ENCODE results near the gene SEMA3F. TPM values are rescaled to one million over a fixed set of nuclear protein-coding genes. Genes with fewer than 3 reads are reported as not detected.

The SEMA3F gene
- total RNA-seq, 5 donors from 2014 or later (not counting 1 experiment from before 2014, with no cell fraction given): 0.32 to 0.46 (median 0.36) TPM; not detected in 1

- DNase-seq (peak in 2 of 35 experiments; percentile 16 to 19), ATAC-seq (replicated peaks in 1 of 4) (no peak)
- Histone ChIP-seq H3K4me3 (ENCODE audit: control insufficient read depth in 1 of 2, extremely low read depth in 1 of 2, low read length in 1 of 2) (peak overlapping the region; percentile 98 to 99), H3K9me3 (no peaks in the 10 kb centered on the region), H3K27ac (ENCODE audit: low read length) (peak overlapping the region; percentile 82), H3K36me3 (ENCODE audit: control insufficient read depth in 2 of 2, extremely low read depth in 1 of 2, insufficient read depth in 1 of 2, low read length in 1 of 2) (peaks cover 7 to 33% of the 10 kb centered on the region in 2 donors), H3K27me3 (replicated peaks in 1 of 2; ENCODE audit: control insufficient read depth in 2 of 2, extremely low read depth in 1 of 2, insufficient read depth in 2 of 2, low read length in 1 of 2) (no peaks in the 10 kb centered on the region), H3K4me1 (ENCODE audit: control insufficient read depth in 1 of 2, extremely low read depth in 1 of 2, insufficient read depth in 2 of 2, low read length in 2 of 2) (peaks cover 48 to 77% of the 10 kb centered on the region in 2 experiments)
- Mint-ChIP-seq H3K27ac (peak overlapping the region; percentile 95 to 96), H3K9me3 (no peaks in the 10 kb centered on the region), H3K4me3 (peak overlapping the region; percentile 95 to 98 (median 97)), H3K4me1 (peaks cover 58 to 72% (median 64%) of the 10 kb centered on the region in 3 donors), H3K27me3 (no peaks in the 10 kb centered on the region), H3K36me3 (peaks cover 10% of the 10 kb centered on the region)
- POLR2A ChIA-PET: interaction anchor here in 1 of 2 donors (1.0 kb wide), 1 partner anchor 8 kb away, joined by 3 read pairs; no protein-coding TSS in a partner anchor
- 40% methylated on average over 4 of the region's 7 CpGs for WGBS (ENCODE audit: insufficient coverage)
- CTCF ChIA-PET: interaction anchor here in 1 of 2 donors (2.0 kb wide), 1 partner anchor 8 kb away, joined by 15 read pairs; no protein-coding TSS in a partner anchor
Observed at GRCh38 chr3:50238549-50239026, 83.5 kb downstream of the SEMA3F start.

Other genes starting within 250 kb of the SEMA3F start
- gene MON1A, start 225.5 kb upstream of the SEMA3F start, total RNA-seq: 10 to 100 TPM in 3 of 5 donors, 1 to 10 TPM in 2; 5.4 to 15.0 (median 11.7) TPM
- 100 to 1,000 TPM; 127 to 149 (median 140) TPM for gene RBM6, start 215.2 kb upstream of the SEMA3F start, total RNA-seq
- 100 to 1,000 TPM; 293 to 354 (median 316) TPM for gene RBM5, start 66.4 kb upstream of the SEMA3F start, total RNA-seq
- under 1 TPM in 1 of 5 donors, not detected in 4; 0.28 TPM for gene GNAT1, start 36.3 kb downstream of the SEMA3F start, total RNA-seq
- gene SLC38A3, start 49.9 kb downstream of the SEMA3F start, total RNA-seq: under 1 TPM in 4 of 5 donors, not detected in 1; 0.29 to 0.98 (median 0.44) TPM
- 100 to 1,000 TPM; 257 to 313 (median 287) TPM for gene GNAI2, start 80.9 kb downstream of the SEMA3F start, total RNA-seq
- gene SEMA3B, start 113.8 kb downstream of the SEMA3F start, total RNA-seq: 1 to 10 TPM in 3 of 5 donors, under 1 TPM in 2; 0.33 to 2.5 (median 1.5) TPM
- not detected for gene LSMEM2, start 123.8 kb downstream of the SEMA3F start, total RNA-seq
- gene IFRD2, start 137.1 kb downstream of the SEMA3F start, total RNA-seq: 10 to 100 TPM; 50.0 to 91.2 (median 75.9) TPM
- gene HYAL3, start 144.1 kb downstream of the SEMA3F start, total RNA-seq: 1 to 10 TPM; 2.6 to 6.2 (median 3.9) TPM
- gene NAA80, start 144.1 kb downstream of the SEMA3F start, total RNA-seq: 10 to 100 TPM; 33.8 to 45.7 (median 43.9) TPM
- under 1 TPM in 3 of 5 donors, not detected in 2; 0.61 to 0.79 (median 0.69) TPM for gene HYAL1, start 148.2 kb downstream of the SEMA3F start, total RNA-seq
- 1 to 10 TPM in 4 of 5 donors, under 1 TPM in 1; 0.50 to 6.8 (median 3.0) TPM for gene HYAL2, start 167.4 kb downstream of the SEMA3F start, total RNA-seq
- gene TUSC2, start 172.9 kb downstream of the SEMA3F start, total RNA-seq: 10 to 100 TPM; 14.9 to 33.1 (median 26.8) TPM
- gene RASSF1, start 185.5 kb downstream of the SEMA3F start, total RNA-seq: 100 to 1,000 TPM in 1 of 5 donors, 10 to 100 TPM in 4; 73.2 to 153 (median 79.6) TPM
- gene ZMYND10, start 190.4 kb downstream of the SEMA3F start, total RNA-seq: 1 to 10 TPM; 1.2 to 6.1 (median 2.9) TPM
- gene NPRL2, start 195.5 kb downstream of the SEMA3F start, total RNA-seq: 10 to 100 TPM; 26.6 to 52.2 (median 48.1) TPM
- gene CYB561D2, start 195.5 kb downstream of the SEMA3F start, total RNA-seq: 10 to 100 TPM; 25.7 to 45.3 (median 32.7) TPM
- gene TMEM115, start 204.2 kb downstream of the SEMA3F start, total RNA-seq: 10 to 100 TPM; 13.9 to 35.2 (median 33.1) TPM